Loucy (cell line): ENCODE results near the gene CLCN6.

Experiments used
- H2AFZ ChIP-seq: fragments of 200-600 bp; sonication (generic); 2 replicates; pipeline ENCODE4 v1.6.0; 2016; ENCODE audit warnings: antibody characterized with exemption, mild to moderate bottlenecking, low read length, moderate library complexity
- H3F3A ChIP-seq: fragments of 200-600 bp; 2 replicates; pipeline ENCODE4 v1.6.0; 2016; ENCODE audit warnings: antibody characterized with exemption, low read depth, mild to moderate bottlenecking
- H3K27me3 ChIP-seq: fragments of 200-600 bp; sonication (generic); 2 replicates; pipeline ENCODE4 v1.6.1; 2014; ENCODE audit warnings: low read length, mild to moderate bottlenecking; ENCODE audit not compliant: insufficient read depth, poor library complexity, severe bottlenecking
- H3K36me3 ChIP-seq: fragments of 200-600 bp; sonication (generic); 2 replicates; pipeline ENCODE4 v1.6.1; 2016; ENCODE audit warnings: low read length; ENCODE audit not compliant: insufficient read depth
- H3K4me1 ChIP-seq: fragments of 200-600 bp; sonication (generic); 2 replicates; pipeline ENCODE4 v1.5.1; 2014; ENCODE audit warnings: low read length, mild to moderate bottlenecking; ENCODE audit not compliant: insufficient read depth, poor library complexity, severe bottlenecking
- H3K4me2 ChIP-seq: fragments of 200-600 bp; sonication (generic); 2 replicates; pipeline ENCODE4 v1.6.0; 2014; ENCODE audit warnings: antibody characterized with exemption, low read length, low read depth, mild to moderate bottlenecking; ENCODE audit not compliant: poor library complexity, severe bottlenecking
- H3K4me3 ChIP-seq: fragments of 200-600 bp; sonication (generic); 2 replicates; pipeline ENCODE4 v1.5.1; 2014; ENCODE audit warnings: low read length, mild to moderate bottlenecking, mixed read lengths; ENCODE audit not compliant: poor library complexity, severe bottlenecking
- H3K79me2 ChIP-seq: fragments of 200-600 bp; sonication (generic); 2 replicates; pipeline ENCODE4 v1.6.1; 2014; ENCODE audit warnings: low read length; ENCODE audit not compliant: insufficient read depth
- H3K9ac ChIP-seq: fragments of 200-600 bp; sonication (generic); 2 replicates; pipeline ENCODE4 v1.6.0; 2014; ENCODE audit warnings: mild to moderate bottlenecking, low read depth, low read length, moderate library complexity; ENCODE audit not compliant: poor library complexity, severe bottlenecking
- H3K9me2 ChIP-seq: fragments of 200-600 bp; sonication (generic); replicated peaks from 2 replicates; pipeline ENCODE4 v1.6.1; 2016; ENCODE audit warnings: low read depth, low read length, mixed read lengths
- H3K9me3 ChIP-seq: fragments of 200-600 bp; sonication (generic); 2 replicates; pipeline ENCODE4 v1.6.1; 2014; ENCODE audit warnings: mild to moderate bottlenecking, antibody characterized with exemption, low read length, low read depth; ENCODE audit not compliant: insufficient read depth
- H4K20me1 ChIP-seq: fragments of 200-600 bp; sonication (generic); 2 replicates; pipeline ENCODE4 v1.6.0; 2014; ENCODE audit warnings: antibody characterized with exemption, low read length, mild to moderate bottlenecking; ENCODE audit not compliant: insufficient read depth, poor library complexity, severe bottlenecking
- EZH2phosphoT487 ChIP-seq: fragments of 200-600 bp; IDR thresholded peaks from 2 replicates; pipeline ENCODE4 v1.6.1; 2018; ENCODE audit warnings: antibody characterized with exemption, mild to moderate bottlenecking, moderate library complexity, borderline replicate concordance
- TF ChIP-seq, protein P1 (sequence below): fragments of 200-600 bp; sonication (generic); conservative IDR thresholded peaks from 2 replicates; pipeline ENCODE4 v1.5.1; 2014; ENCODE audit warnings: mild to moderate bottlenecking, antibody characterized with exemption, low read length

The CLCN6 gene

DNA sequence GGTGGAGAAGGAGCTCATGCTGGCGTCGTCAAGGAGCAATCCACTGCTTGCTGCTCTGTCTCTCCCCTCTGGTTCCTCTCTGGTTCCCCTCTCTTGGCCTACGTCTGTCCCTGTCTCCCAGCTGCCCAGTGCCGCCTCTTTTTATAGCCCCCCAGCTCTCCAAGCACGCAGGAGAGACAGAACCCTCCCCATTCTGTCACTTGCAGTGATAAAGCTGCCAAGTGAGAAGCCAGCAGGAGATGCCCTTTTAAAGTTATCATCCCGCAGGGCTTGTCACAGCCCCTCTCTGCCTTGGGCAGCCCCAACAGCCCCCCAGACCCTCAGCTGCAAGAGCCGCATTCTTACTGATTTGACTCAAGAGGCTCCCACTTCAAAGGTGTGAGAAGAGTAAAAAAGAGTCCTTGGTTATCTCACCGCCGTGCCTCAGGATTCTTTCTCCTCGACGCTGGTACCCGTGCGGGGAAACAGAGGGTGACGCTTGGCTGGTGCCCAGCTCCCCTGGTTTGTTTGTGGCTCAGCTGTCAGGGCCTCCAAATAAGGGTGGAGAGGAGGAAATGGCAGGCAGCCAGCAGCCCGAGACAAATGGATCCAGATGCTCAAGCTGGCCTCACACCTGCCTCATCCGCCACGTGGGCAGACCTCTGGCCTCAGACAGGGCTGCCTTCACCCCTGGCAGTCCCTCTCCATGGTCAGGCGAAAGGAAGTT, 41.8 kb downstream of the CLCN6 start, which contains the start of gene NPPA:
Gene NPPA (minus strand): TSS at position 117 of the 706 bp plus-strand sequence. CDS start 99 bp downstream, at position 18.
- H3K9me2 ChIP-seq = no peaks in the 10 kb centered on the region
- H3K9ac ChIP-seq = no peak within 1 kb of the TSS
- peaks cover 3% of the 10 kb centered on the region for H4K20me1 ChIP-seq
- H3K79me2 ChIP-seq = no peaks in the 10 kb centered on the region
- peaks cover 4% of the 10 kb centered on the region; the same call in 1 of the 2 replicates for H3F3A ChIP-seq
- no peak within 1 kb of the TSS for H3K4me2 ChIP-seq
- H2AFZ ChIP-seq = no peak within 1 kb of the TSS
- no peak for TF ChIP-seq EZH2phosphoT487
- TF ChIP-seq, protein P1, sequence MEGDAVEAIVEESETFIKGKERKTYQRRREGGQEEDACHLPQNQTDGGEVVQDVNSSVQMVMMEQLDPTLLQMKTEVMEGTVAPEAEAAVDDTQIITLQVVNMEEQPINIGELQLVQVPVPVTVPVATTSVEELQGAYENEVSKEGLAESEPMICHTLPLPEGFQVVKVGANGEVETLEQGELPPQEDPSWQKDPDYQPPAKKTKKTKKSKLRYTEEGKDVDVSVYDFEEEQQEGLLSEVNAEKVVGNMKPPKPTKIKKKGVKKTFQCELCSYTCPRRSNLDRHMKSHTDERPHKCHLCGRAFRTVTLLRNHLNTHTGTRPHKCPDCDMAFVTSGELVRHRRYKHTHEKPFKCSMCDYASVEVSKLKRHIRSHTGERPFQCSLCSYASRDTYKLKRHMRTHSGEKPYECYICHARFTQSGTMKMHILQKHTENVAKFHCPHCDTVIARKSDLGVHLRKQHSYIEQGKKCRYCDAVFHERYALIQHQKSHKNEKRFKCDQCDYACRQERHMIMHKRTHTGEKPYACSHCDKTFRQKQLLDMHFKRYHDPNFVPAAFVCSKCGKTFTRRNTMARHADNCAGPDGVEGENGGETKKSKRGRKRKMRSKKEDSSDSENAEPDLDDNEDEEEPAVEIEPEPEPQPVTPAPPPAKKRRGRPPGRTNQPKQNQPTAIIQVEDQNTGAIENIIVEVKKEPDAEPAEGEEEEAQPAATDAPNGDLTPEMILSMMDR = no peak
- peaks cover 6% of the 10 kb centered on the region; the same call in 1 of the 2 replicates for H3K36me3 ChIP-seq
- H3K4me1 ChIP-seq = peaks cover 6% of the 10 kb centered on the region
- no peaks in the 10 kb centered on the region for H3K9me3 ChIP-seq
- H3K27me3 ChIP-seq = no peaks in the 10 kb centered on the region
- no peak within 1 kb of the TSS for H3K4me3 ChIP-seq

DNA sequence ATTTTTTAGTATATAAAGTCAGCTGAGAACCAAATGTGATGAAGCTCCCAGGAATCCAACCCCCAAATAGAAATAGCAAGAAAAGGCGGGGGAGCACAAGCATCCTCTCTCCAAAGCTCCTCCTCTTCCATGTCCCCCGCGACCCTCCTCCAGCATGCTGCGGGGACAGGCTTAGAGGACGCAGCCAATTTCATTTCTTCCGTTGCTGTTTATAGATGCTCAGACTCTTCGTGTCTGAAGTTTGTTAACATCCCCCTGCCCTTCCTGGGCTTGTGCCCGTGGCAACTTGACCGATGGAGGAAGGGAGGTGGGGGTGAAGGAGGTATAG, 42.3 kb downstream of the CLCN6 start:
- TF ChIP-seq, protein P1 = no peak
- no peak for TF ChIP-seq EZH2phosphoT487
- H3K4me1 ChIP-seq = peaks cover 1% of the 10 kb centered on the region
- no peaks in the 10 kb centered on the region for H3K9me2 ChIP-seq
- H4K20me1 ChIP-seq = peaks cover 3% of the 10 kb centered on the region
- H3K4me2 ChIP-seq = no peak overlapping the region
- H2AFZ ChIP-seq = no peak overlapping the region
- no peaks in the 10 kb centered on the region for H3K27me3 ChIP-seq
- 0 out of 2 replicates have a peak, but pooled peaks cover 3% of the 10 kb centered on the region for H3F3A ChIP-seq
- H3K4me3 ChIP-seq = no peak overlapping the region
- H3K9me3 ChIP-seq = no peaks in the 10 kb centered on the region
- no peaks in the 10 kb centered on the region for H3K79me2 ChIP-seq
- no peak overlapping the region for H3K9ac ChIP-seq
- peaks cover 6% of the 10 kb centered on the region; the same call in 1 of the 2 replicates for H3K36me3 ChIP-seq

DNA sequence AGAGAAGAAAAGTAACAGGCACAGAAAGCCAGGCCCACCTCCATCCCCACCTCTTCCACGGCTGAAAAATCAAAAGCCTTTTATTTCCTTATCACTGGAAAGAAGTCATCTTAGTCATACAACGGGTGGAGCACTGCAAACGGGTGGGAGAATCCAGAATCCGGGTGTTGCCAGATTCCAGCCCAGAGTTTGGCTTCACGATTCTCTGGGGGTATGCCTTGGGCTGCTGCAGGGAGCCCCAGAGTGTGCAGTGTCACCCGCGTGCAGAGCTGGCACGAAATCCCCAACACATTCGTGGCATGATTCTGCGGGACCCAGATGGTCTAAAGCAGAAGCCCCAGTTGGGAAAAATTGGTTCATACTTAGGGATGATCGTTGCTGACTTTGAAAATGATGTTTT, 44.2 kb downstream of the CLCN6 start:
- H3K4me2 ChIP-seq = no peak overlapping the region
- no peak for TF ChIP-seq EZH2phosphoT487
- TF ChIP-seq, protein P1 = no peak
- H3K27me3 ChIP-seq = no peaks in the 10 kb centered on the region

More for the DNA sequence above, 44.2 kb downstream of the CLCN6 start:
- H3K9me2 ChIP-seq = no peaks in the 10 kb centered on the region
- no peaks in the 10 kb centered on the region for H3K79me2 ChIP-seq
- H3K9ac ChIP-seq = no peak overlapping the region
- H4K20me1 ChIP-seq = peaks cover 3% of the 10 kb centered on the region
- no peak overlapping the region for H3K4me3 ChIP-seq
- no peaks in the 10 kb centered on the region for H3K36me3 ChIP-seq
- H3F3A ChIP-seq = 0 out of 2 replicates have a peak, but pooled peaks cover 3% of the 10 kb centered on the region
- no peaks in the 10 kb centered on the region for H3K9me3 ChIP-seq
- H2AFZ ChIP-seq = no peak overlapping the region
- H3K4me1 ChIP-seq = no peaks in the 10 kb centered on the region
